Heart right ventricle (tissue), 16 donors: ENCODE results near the gene PSENEN. TPM values are rescaled to one million over a fixed set of nuclear protein-coding genes. Genes with fewer than 3 reads are reported as not detected.

ENCODE experiments used
- ATAC-seq, 8 donors: fragments of 200-7000 bp; cut with Tn5 transposase; one replicate each; pipeline ENCODE4 v1.9.1; 2020; ENCODE audit warnings: mild to moderate bottlenecking in 8 of 8, moderate library complexity in 8 of 8, moderate number of reproducible peaks in 1 of 8
- DNase-seq, 2 donors: peaks; one replicate each; pipeline ENCODE4 v3.0.0-alpha.2; 2020
- H3K27ac ChIP-seq, 10 donors: fragments of 200-600 bp; sonication (generic) in 2 of 10; one replicate each; pipeline versions ENCODE4 v1.5.0 to v1.8.0; 2020 to 2022; ENCODE audit warnings: mild to moderate bottlenecking in 3 of 10
- H3K27me3 ChIP-seq, 7 donors: fragments of 200-600 bp; one replicate each; pipeline ENCODE4 v1.8.0; 2021 to 2022; ENCODE audit warnings: mild to moderate bottlenecking in 2 of 7
- H3K36me3 ChIP-seq, 9 donors: fragments of 200-600 bp; sonication (generic) in 1 of 9; one replicate each; pipeline versions ENCODE4 v1.5.0 to v1.8.0; 2020 to 2022; ENCODE audit warnings: mild to moderate bottlenecking in 2 of 9
- H3K4me1 ChIP-seq, 9 donors: fragments of 200-600 bp; sonication (generic) in 1 of 9; one replicate each; pipeline versions ENCODE4 v1.5.0 to v1.8.0; 2020 to 2022; ENCODE audit warnings: mild to moderate bottlenecking in 4 of 9
- H3K4me3 ChIP-seq, 10 donors: fragments of 200-600 bp; sonication (generic) in 2 of 10; one replicate each; pipeline versions ENCODE4 v1.5.0 to v1.8.0; 2020 to 2022; ENCODE audit warnings: mild to moderate bottlenecking in 7 of 10, moderate library complexity in 2 of 10
- H3K9me3 ChIP-seq, 11 donors: fragments of 200-600 bp in 10 of 11; sonication (generic) in 2 of 11; one replicate each; pipeline versions ENCODE4 v1.5.0 to v1.8.0; 2013 to 2022; ENCODE audit warnings: mild to moderate bottlenecking in 2 of 11, control low read depth in 1 of 11, moderate library complexity in 1 of 11
- WGBS, 2 donors: extraction: QIAGEN DNeasy Blood & Tissue Kit; methylation state at CpG; one replicate each; pipeline ENCODE4 v1.1.7; 2013; ENCODE audit warnings: inconsistent platforms in 1 of 2; 5-methylcytosine and 5-hydroxymethylcytosine counted together
- intact Hi-C, 10 donors: fragments of 100-400 bp; cut with DNase I; formaldehyde crosslinking; loops; one replicate each; pipeline versions ENCODE4 v1.11.1 to v1.14.2; 2022
- polyA plus RNA-seq, 2 donors: library from polyadenylated mRNA; stranded (reverse); fragments of 200-250 nt; gene quantifications; one replicate each; pipeline ENCODE4 v1.2.3, GENCODE V29; 2013
- total RNA-seq, 10 donors: library from RNA; stranded (reverse); fragmentation: NEBNext Ultra II Directional in 3 of 10; extraction: Animal tissue kit (Norgen Biotek cat#: 25700) in 3 of 10; gene quantifications; one replicate each; pipeline versions ENCODE4 v1.2.1 to v1.2.4, GENCODE V29; 2021 to 2023
- TF ChIP-seq, protein P1 (sequence below), 9 donors: fragments of 200-600 bp; sonication (generic) in 2 of 9; IDR thresholded peaks; one replicate each; pipeline versions ENCODE4 v1.5.0 to v1.8.0; 2021 to 2022; ENCODE audit warnings: antibody characterized with exemption in 9 of 9, mild to moderate bottlenecking in 5 of 9, moderate library complexity in 1 of 9
- donor health status: Arrhythmogenic right ventricular cardiomyopathy.
- donor health status: ischemic (EF 13 %, LVEDD 7.1; RV severe dilation, severe dysfunction).
- donor health status: healthy with polysubstance abuse.
- donor health status: DM: no; HTN: yes; CAD: no.
- donor health status: DM: no; HTN: no; CAD: no.
- donor health status: ischemic (EF 25% LVEDD 6.9; RV normal size, moderate dysfunction).
- donor health status: ischemic (EF 25% LVEDD 5.7; RV mildly dilated, moderate dysfunction).
- donor health status: healthy.
- donor health status: DM: yes; HTN: yes; CAD: no.
- donor health status: Ischemic cardiomyopathy.
- donor health status: ischemic (EF 35%, LVEDD 5.7; RV mildly dilated, moderate dysfunction).
- donor health status: nonischemic (EF 11% LVEDD 7.7; RV severe dilation, severe dysfunction).
- donor health status: DM: yes; HTN: yes; CAD: no.
- donor health status: PGD.
- donor health status: ischemic (EF 29% LVEDD 5.4; RV normal size, mild dysfunction).
- donor health status: nonischemic (EF 23%, LVEDD 6.1; RV moderate dilation, normal function).

The PSENEN gene
- total and polyA plus RNA-seq, 12 donors = 34.8 to 149 (median 47.2) TPM

DNA sequence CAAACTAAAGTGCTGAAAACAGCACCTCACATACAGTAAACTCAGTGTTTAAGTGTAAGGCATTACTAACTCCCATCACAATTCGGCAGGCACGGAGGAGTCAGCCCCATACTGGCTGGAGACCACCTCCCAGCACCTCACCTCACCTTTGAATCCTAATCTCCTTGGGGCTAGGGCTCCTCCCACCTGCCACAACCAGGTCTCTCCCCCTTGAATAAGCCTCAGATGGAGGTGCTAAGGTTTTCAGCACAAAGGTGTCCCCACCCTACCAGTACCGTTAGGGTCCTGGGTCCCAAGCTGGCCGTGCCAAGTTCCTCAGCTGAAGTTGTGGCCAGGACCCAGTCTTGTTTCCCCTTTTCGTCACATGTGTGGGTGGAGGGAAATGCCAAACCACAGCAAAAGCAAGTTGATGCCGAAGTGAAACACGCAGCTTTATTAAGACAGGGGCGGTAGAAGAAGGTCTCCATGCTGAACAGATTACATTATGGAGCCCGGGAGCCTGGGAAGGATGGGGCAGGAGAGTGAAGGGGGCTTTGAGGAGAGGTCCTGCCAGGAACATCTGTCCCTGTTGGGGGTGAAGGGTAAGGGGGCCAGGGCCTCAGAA lies 3.2 kb upstream of the PSENEN start, which contains the start of gene IGFLR1:
TSS of gene IGFLR1 (minus strand) at position 332 of the 604 bp plus-strand sequence. CDS start 1,272 bp downstream, outside the sequence.
- 81 to 88% methylated on average over 9 of the region's 9 CpGs for WGBS, 2 donors
- DNase-seq = no peak
- TF ChIP-seq, protein P1, sequence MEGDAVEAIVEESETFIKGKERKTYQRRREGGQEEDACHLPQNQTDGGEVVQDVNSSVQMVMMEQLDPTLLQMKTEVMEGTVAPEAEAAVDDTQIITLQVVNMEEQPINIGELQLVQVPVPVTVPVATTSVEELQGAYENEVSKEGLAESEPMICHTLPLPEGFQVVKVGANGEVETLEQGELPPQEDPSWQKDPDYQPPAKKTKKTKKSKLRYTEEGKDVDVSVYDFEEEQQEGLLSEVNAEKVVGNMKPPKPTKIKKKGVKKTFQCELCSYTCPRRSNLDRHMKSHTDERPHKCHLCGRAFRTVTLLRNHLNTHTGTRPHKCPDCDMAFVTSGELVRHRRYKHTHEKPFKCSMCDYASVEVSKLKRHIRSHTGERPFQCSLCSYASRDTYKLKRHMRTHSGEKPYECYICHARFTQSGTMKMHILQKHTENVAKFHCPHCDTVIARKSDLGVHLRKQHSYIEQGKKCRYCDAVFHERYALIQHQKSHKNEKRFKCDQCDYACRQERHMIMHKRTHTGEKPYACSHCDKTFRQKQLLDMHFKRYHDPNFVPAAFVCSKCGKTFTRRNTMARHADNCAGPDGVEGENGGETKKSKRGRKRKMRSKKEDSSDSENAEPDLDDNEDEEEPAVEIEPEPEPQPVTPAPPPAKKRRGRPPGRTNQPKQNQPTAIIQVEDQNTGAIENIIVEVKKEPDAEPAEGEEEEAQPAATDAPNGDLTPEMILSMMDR (IDR thresholded peaks at IDR 0.05) = no peak
- Histone ChIP-seq H3K9me3 (no peaks in the 10 kb centered on the region), H3K27ac (peak within 1 kb of the TSS in 9 of 10 donors; percentile 41 to 95 (median 78)), H3K4me1 (peaks cover 0 to 64% (median 41%) of the 10 kb centered on the region in 9 donors), H3K36me3 (peaks cover 0 to 36% (median 15%) of the 10 kb centered on the region in 9 donors), H3K27me3 (no peaks in the 10 kb centered on the region), H3K4me3 (peak within 1 kb of the TSS in 7 of 10 donors; percentile 59 to 81 (median 69))
- intact Hi-C loops = loop anchor here in 3 of 10 donors (5.0 to 10.0 kb wide), 2 partner anchors 190 to 193 kb away; partner anchors contain the start of gene LRFN3 (in 2 of the 3)
- no peak for ATAC-seq

DNA sequence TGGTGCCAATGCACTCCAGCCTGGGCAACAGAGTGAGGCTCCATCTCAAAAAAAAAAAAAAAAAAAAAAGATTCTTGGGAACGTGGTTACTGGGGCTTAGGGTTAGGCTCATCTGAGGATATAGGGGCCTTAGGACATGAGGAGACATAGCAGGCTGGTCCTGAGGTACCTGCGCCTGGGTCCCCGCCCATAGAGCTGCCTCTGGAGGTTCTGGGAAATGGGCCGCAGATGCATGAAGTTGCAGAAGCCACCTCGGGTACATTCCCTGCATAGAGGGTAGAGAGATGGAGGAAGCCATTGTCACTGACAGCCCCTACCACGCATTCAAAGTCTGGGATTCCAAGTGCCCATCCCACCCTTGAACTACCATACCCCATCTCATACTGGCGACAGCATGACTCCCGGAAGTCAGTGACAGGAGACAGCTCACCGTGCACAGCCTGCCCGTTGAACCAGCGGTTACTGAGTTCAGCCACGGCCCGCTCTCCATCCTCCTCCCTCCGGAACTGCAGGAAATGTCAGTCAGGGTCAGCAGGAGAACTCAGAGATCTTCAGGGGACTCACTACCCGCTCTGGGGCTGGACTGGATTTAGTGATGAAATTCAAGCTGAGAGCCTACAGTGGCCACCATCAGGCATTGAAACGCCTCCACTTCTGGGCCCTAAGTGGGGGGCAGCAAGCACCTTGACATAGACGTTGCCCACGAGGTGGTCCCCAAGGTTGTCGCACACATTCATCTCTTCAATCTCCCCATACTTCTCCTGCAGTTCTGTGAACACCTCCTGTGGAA lies 1.6 kb upstream of the PSENEN start:
- Histone ChIP-seq H3K4me3 (peak overlapping the region in 6 of 10 donors; percentile 69 to 94 (median 84)), H3K4me1 (peaks cover 3 to 75% (median 49%) of the 10 kb centered on the region in 9 donors), H3K9me3 (no peaks in the 10 kb centered on the region), H3K27me3 (no peaks in the 10 kb centered on the region), H3K36me3 (peaks cover 0 to 19% (median 2%) of the 10 kb centered on the region in 9 donors), H3K27ac (peak overlapping the region in 4 of 10 donors; percentile 97 to 100 (median 100))
- intact Hi-C loops = loop anchor here in 5 of 10 donors (2.0 to 10.0 kb wide), 4 partner anchors 25 to 191 kb away; partner anchors contain the start of genes LRFN3 (in 2 of the 5) and KMT2B (in 1 of the 5)
- no peak for ATAC-seq
- no peak for DNase-seq
- WGBS, 2 donors = 85 to 88% methylated on average over 19 of the region's 19 CpGs
- TF ChIP-seq, protein P1 (IDR thresholded peaks at IDR 0.05) = no peak

DNA sequence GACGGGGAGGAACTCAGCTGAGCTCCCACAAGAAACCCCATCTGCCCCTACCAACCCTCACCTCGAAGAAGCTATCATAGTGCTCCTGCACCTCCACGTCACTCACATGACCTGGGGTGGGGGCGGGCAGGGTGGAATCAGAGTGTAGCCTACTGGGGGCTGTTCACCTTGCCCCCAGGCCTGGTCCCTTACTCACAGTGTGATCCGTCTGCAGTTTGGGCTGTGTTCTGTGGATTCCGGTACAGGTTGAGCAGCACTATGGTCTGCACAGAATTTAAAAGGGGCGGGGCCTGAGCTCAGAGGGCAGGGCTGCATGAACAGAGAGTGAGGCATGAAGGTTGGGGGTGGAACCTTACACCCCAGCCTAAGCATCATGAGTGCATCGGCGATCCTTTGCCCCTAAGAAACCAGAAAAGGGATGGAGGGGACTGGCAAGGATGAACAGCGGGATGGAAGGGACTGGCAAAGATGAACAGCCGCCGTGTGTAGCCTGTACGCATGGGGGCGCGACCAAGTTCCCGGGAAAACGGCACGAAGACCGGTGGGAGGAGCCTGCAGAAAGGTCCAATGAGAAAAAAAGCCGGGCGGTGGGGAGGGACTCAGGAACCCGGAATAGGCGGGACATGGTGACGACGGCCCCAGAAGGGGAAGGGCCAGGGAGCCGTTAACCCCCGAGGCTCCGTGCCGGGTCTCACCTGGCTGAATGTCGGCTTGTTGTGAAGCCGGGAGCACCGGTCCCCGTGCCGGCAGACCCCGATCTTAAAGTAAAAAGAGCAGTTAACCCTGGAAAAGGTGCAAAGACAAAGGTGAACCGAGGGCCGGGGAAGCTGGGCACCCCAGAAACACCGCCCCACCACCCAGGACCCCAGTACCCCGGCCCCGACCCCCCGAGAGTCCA lies 772 bp upstream of the PSENEN start:
- intact Hi-C loops = loop anchor here in 5 of 10 donors (2.0 to 10.0 kb wide), 4 partner anchors 26 to 190 kb away; partner anchors contain the start of genes LRFN3 (in 2 of the 5) and KMT2B (in 1 of the 5)
- H3K27ac ChIP-seq = peak overlapping the region; percentile 97 to 100 (median 100)
- peak; percentile 71 to 87 (median 79) for ATAC-seq

More for the DNA sequence above, 772 bp upstream of the PSENEN start:
- Histone ChIP-seq H3K9me3 (no peaks in the 10 kb centered on the region), H3K36me3 (peaks cover 0 to 12% (median 0%) of the 10 kb centered on the region in 9 donors), H3K4me3 (peak overlapping the region; percentile 69 to 97 (median 84)), H3K27me3 (no peaks in the 10 kb centered on the region), H3K4me1 (peaks cover 7 to 77% (median 53%) of the 10 kb centered on the region in 9 donors)
- 8% methylated on average over 41 of the region's 41 CpGs for WGBS, 2 donors
- DNase-seq = peak; percentile 92 to 97
- TF ChIP-seq, protein P1 (IDR thresholded peaks at IDR 0.05) = peak in 7 of 9 donors; percentile 34 to 66 (median 44)
